Ishikawa (cell line): ENCODE measurements around the gene PSMB1.

Experiments
- TAF1 ChIP-seq: IDR thresholded peaks from 2 replicates; pipeline ENCODE4 v1.6.1; 2012; ENCODE audit warnings: low read depth, mild to moderate bottlenecking
- TF ChIP-seq, protein P1 (sequence below): IDR thresholded peaks from 2 replicates; pipeline ENCODE4 v1.6.1; 2012

DNA sequence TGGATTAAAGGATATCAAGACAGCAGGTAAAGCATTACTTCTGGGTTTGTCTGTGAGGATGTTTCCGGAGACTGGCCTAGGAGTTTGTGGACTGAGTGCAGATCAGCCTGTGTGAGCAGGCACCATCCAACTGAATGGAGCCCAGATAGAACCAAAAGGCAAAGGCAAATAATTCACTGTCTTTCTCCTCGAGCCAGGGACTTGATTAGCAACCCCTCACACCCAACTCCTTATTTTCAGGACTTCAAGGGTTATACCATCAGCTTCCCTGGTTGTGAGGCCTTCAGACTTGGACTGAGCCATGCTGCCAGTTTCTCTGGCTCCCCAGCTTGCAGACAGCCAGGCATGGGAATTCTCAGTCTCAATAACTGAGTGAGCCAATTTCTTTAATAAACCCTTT lies 19.3 kb downstream of the PSMB1 start:
- TF ChIP-seq, protein P1, sequence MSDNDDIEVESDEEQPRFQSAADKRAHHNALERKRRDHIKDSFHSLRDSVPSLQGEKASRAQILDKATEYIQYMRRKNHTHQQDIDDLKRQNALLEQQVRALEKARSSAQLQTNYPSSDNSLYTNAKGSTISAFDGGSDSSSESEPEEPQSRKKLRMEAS: no peak
- TF ChIP-seq TAF1: no peak
